Neural progenitor cell (in vitro differentiated cells): ENCODE results near the gene STPG3.

ENCODE experiments used
- EZH2 ChIP-seq: fragments of 200-600 bp; sonication (generic); IDR thresholded peaks from 2 replicates; pipeline ENCODE4 v1.6.1; 2017; ENCODE audit warnings: antibody characterized with exemption, mild to moderate bottlenecking, moderate library complexity
- EZH2phosphoT487 ChIP-seq: fragments of 200-600 bp; sonication (generic); IDR thresholded peaks from 2 replicates; pipeline ENCODE4 v1.6.1; 2017; ENCODE audit warnings: antibody characterized with exemption
- TF ChIP-seq, protein P1 (sequence below): fragments of 200-600 bp; sonication (generic); IDR thresholded peaks from 2 replicates; pipeline ENCODE4 v1.5.1; 2017; ENCODE audit warnings: antibody characterized with exemption, mild to moderate bottlenecking

- TF ChIP-seq, protein P1, sequence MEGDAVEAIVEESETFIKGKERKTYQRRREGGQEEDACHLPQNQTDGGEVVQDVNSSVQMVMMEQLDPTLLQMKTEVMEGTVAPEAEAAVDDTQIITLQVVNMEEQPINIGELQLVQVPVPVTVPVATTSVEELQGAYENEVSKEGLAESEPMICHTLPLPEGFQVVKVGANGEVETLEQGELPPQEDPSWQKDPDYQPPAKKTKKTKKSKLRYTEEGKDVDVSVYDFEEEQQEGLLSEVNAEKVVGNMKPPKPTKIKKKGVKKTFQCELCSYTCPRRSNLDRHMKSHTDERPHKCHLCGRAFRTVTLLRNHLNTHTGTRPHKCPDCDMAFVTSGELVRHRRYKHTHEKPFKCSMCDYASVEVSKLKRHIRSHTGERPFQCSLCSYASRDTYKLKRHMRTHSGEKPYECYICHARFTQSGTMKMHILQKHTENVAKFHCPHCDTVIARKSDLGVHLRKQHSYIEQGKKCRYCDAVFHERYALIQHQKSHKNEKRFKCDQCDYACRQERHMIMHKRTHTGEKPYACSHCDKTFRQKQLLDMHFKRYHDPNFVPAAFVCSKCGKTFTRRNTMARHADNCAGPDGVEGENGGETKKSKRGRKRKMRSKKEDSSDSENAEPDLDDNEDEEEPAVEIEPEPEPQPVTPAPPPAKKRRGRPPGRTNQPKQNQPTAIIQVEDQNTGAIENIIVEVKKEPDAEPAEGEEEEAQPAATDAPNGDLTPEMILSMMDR = no peak
- no peak for TF ChIP-seq EZH2
- no peak for TF ChIP-seq EZH2phosphoT487
These were observed 22.7 kb downstream of the STPG3 start for GRCh38 chr9:137273611-137274320.
